Amygdala (tissue), 56 donors: Measurements from ENCODE around the gene RFTN1.

ENCODE experiments used
- DNase-seq, 56 donors: peaks; one replicate each; lab custom pipeline; 2025; lab: John Stamatoyannopoulos, UW

The RFTN1 gene

GRCh38 chr3:16513141-16514020 is at the start of gene RFTN1:
TSS of gene RFTN1 (minus strand) at chr3:16513699. CDS start at chr3:16493869, 19,830 bp downstream.
- DNase-seq: peak in 3 of 56 donors; percentile 8 to 21 (median 15)

- DNase-seq: no peak
Observed at GRCh38 chr3:16559653-16560365, 46.3 kb upstream of the RFTN1 start.

- no peak for DNase-seq
Observed at GRCh38 chr3:16554126-16554525, 40.6 kb upstream of the RFTN1 start.

- DNase-seq: no peak
Observed at GRCh38 chr3:16552757-16553156, 39.3 kb upstream of the RFTN1 start.

- DNase-seq: no peak
Observed at GRCh38 chr3:16551342-16551976, 38.0 kb upstream of the RFTN1 start.

- peak in 44 of 56 donors; percentile 4 to 85 (median 28) for DNase-seq
Observed at GRCh38 chr3:16550676-16551341, 37.3 kb upstream of the RFTN1 start.

GRCh38 chr3:16550305-16550675 is 36.8 kb upstream of the RFTN1 start:
- peak in 2 of 56 donors; percentile 3 to 17 for DNase-seq

GRCh38 chr3:16548721-16549120 is 35.2 kb upstream of the RFTN1 start:
- no peak for DNase-seq

GRCh38 chr3:16547561-16548357 is 34.3 kb upstream of the RFTN1 start:
- no peak for DNase-seq

- DNase-seq: no peak
Observed at GRCh38 chr3:16546186-16547010, 32.9 kb upstream of the RFTN1 start.

GRCh38 chr3:16545413-16546185 is 32.1 kb upstream of the RFTN1 start:
- no peak for DNase-seq

GRCh38 chr3:16543242-16543864 is 29.9 kb upstream of the RFTN1 start:
- no peak for DNase-seq

GRCh38 chr3:16538507-16538906 is 25.0 kb upstream of the RFTN1 start:
- DNase-seq: no peak

GRCh38 chr3:16536996-16537395 is 23.5 kb upstream of the RFTN1 start:
- no peak for DNase-seq

- DNase-seq: no peak
Observed at GRCh38 chr3:16536344-16536663, 22.8 kb upstream of the RFTN1 start.

GRCh38 chr3:16534640-16535262 is 21.3 kb upstream of the RFTN1 start:
- no peak for DNase-seq

GRCh38 chr3:16533928-16534574 is 20.6 kb upstream of the RFTN1 start:
- DNase-seq: no peak
